ENCODE measurements around the gene PIR. TPM values are rescaled to one million over a fixed set of nuclear protein-coding genes. Genes with fewer than 3 reads are reported as not detected.
A peak's percentile ranks its signal among the peaks of the same experiment; 100 is the strongest.

Gene PIR
- total and polyA plus RNA-seq, 4 donors: 8.3 to 29.1 (median 13.4) TPM

- no peak for TF ChIP-seq CTCF (IDR thresholded peaks at IDR 0.05; ENCODE audit: control extremely low read depth, extremely low read depth)
Observed at GRCh38 chrX:15498741-15499140, 5.6 kb upstream of the PIR start.

GRCh38 chrX:15497865-15498264, 4.7 kb upstream of the PIR start:
- Histone ChIP-seq H3K9me3 (ENCODE audit: control insufficient read depth in 4 of 4, insufficient read depth in 3 of 4, low read length in 3 of 4) (no peaks in the 10 kb centered on the region), H3K27me3 (ENCODE audit: control insufficient read depth in 3 of 3, insufficient read depth in 3 of 3, low read length in 2 of 3) (peaks cover 0 to 64% (median 45%) of the 10 kb centered on the region in 3 donors), H3K27ac (ENCODE audit: low read depth in 1 of 2, low read length in 1 of 2) (no peak overlapping the region), H3K36me3 (ENCODE audit: control insufficient read depth in 4 of 4, insufficient read depth in 4 of 4, low read length in 4 of 4) (no peaks in the 10 kb centered on the region), H3K4me3 (no peak overlapping the region), H3K4me1 (ENCODE audit: control insufficient read depth in 5 of 5, insufficient read depth in 5 of 5, low read length in 5 of 5) (peaks cover 0 to 3% (median 0%) of the 10 kb centered on the region in 5 donors), H3K9ac (ENCODE audit: insufficient read depth in 1 of 2, low read length in 2 of 2) (no peak overlapping the region)
- peak; percentile 23 for TF ChIP-seq CTCF (IDR thresholded peaks at IDR 0.05; ENCODE audit: control extremely low read depth, extremely low read depth)
- 11 to 12% methylated on average over 4 of the region's 4 CpGs for WGBS, 2 donors
- DNase-seq (peak; percentile 46 to 49 (median 47)), ATAC-seq (ENCODE audit: insufficient read depth, low FRiP score) (no peak)

More at GRCh38 chrX:15498741-15499140, 5.6 kb upstream of the PIR start:
- Histone ChIP-seq H3K4me3 (no peak overlapping the region), H3K4me1 (ENCODE audit: control insufficient read depth in 5 of 5, insufficient read depth in 5 of 5, low read length in 5 of 5) (peaks cover 0 to 3% (median 0%) of the 10 kb centered on the region in 5 donors), H3K27ac (ENCODE audit: low read depth in 1 of 2, low read length in 1 of 2) (no peak overlapping the region), H3K9ac (ENCODE audit: insufficient read depth in 1 of 2, low read length in 2 of 2) (no peak overlapping the region), H3K27me3 (ENCODE audit: control insufficient read depth in 3 of 3, insufficient read depth in 3 of 3, low read length in 2 of 3) (peaks cover 0 to 60% (median 50%) of the 10 kb centered on the region in 3 donors), H3K9me3 (ENCODE audit: control insufficient read depth in 4 of 4, insufficient read depth in 3 of 4, low read length in 3 of 4) (no peaks in the 10 kb centered on the region), H3K36me3 (ENCODE audit: control insufficient read depth in 4 of 4, insufficient read depth in 4 of 4, low read length in 4 of 4) (no peaks in the 10 kb centered on the region)
- WGBS, 2 donors: 54 to 66% methylated on average over 2 of the region's 2 CpGs
- ATAC-seq (ENCODE audit: insufficient read depth, low FRiP score) (no peak), DNase-seq (no peak)

GRCh38 chrX:15496824-15497223, 3.7 kb upstream of the PIR start:
- TF ChIP-seq CTCF (IDR thresholded peaks at IDR 0.05; ENCODE audit: control extremely low read depth, extremely low read depth): no peak
- Histone ChIP-seq H3K4me3 (no peak overlapping the region), H3K27me3 (ENCODE audit: control insufficient read depth in 3 of 3, insufficient read depth in 3 of 3, low read length in 2 of 3) (peaks cover 0 to 71% (median 41%) of the 10 kb centered on the region in 3 donors), H3K9ac (ENCODE audit: insufficient read depth in 1 of 2, low read length in 2 of 2) (no peak overlapping the region), H3K27ac (ENCODE audit: low read depth in 1 of 2, low read length in 1 of 2) (no peak overlapping the region), H3K9me3 (ENCODE audit: control insufficient read depth in 4 of 4, insufficient read depth in 3 of 4, low read length in 3 of 4) (no peaks in the 10 kb centered on the region), H3K36me3 (ENCODE audit: control insufficient read depth in 4 of 4, insufficient read depth in 4 of 4, low read length in 4 of 4) (no peaks in the 10 kb centered on the region), H3K4me1 (ENCODE audit: control insufficient read depth in 5 of 5, insufficient read depth in 5 of 5, low read length in 5 of 5) (peaks cover 0 to 4% (median 3%) of the 10 kb centered on the region in 5 donors)
- 55 to 71% methylated on average over 4 of the region's 4 CpGs for WGBS, 2 donors
- DNase-seq (no peak), ATAC-seq (ENCODE audit: insufficient read depth, low FRiP score) (no peak)

GRCh38 chrX:15495801-15496200, 2.7 kb upstream of the PIR start:
- DNase-seq: no peak
- Histone ChIP-seq H3K36me3 (ENCODE audit: control insufficient read depth in 4 of 4, insufficient read depth in 4 of 4, low read length in 4 of 4) (peaks cover 0 to under 1% (median 0%) of the 10 kb centered on the region in 4 donors), H3K4me1 (ENCODE audit: control insufficient read depth in 5 of 5, insufficient read depth in 5 of 5, low read length in 5 of 5) (peaks cover 0 to 6% (median 3%) of the 10 kb centered on the region in 5 donors), H3K9me3 (ENCODE audit: control insufficient read depth in 4 of 4, insufficient read depth in 3 of 4, low read length in 3 of 4) (no peaks in the 10 kb centered on the region), H3K27ac (ENCODE audit: low read depth in 1 of 2, low read length in 1 of 2) (no peak overlapping the region), H3K9ac (ENCODE audit: insufficient read depth in 1 of 2, low read length in 2 of 2) (no peak overlapping the region), H3K4me3 (no peak overlapping the region), H3K27me3 (ENCODE audit: control insufficient read depth in 3 of 3, insufficient read depth in 3 of 3, low read length in 2 of 3) (peaks cover 0 to 71% (median 39%) of the 10 kb centered on the region in 3 donors)
- TF ChIP-seq CTCF (IDR thresholded peaks at IDR 0.05; ENCODE audit: control extremely low read depth, extremely low read depth): no peak
- 80 to 94% methylated on average over 4 of the region's 4 CpGs for WGBS, 2 donors
- ATAC-seq (ENCODE audit: insufficient read depth, low FRiP score): no peak

Measured in lung (tissue), 12 donors.